ENCODE measurements around the gene MIS18A.
"Not testable (repeated sequence)": the region's sequence is repeated elsewhere in the genome, so short reads cannot be mapped to it uniquely, and the experiment has no call there.

Gene MIS18A

DNA sequence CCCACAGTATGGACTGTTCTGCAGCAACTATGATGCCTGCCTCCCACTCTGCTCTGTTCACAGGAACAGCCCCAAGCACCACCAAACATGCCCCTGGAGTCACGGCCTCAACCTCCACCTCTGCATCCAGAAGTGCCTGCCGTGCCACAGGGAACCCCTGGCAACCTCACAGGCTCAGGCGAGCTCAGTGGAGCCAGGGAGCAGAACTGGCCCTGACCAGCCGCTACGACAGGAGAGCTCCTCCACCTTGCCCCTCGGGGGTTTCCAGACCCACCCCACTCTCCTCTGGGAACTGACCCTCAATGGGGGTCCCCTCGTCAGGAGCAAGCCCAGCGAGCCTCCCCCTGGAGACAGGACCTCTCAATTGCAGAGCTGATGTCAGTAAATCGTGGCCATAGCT lies 32.8 kb upstream of the MIS18A start:
- H3K4me1 Mint-ChIP-seq: no peaks in the 10 kb centered on the region
- DNase-seq (ENCODE audit: low spot score in 2 of 2) (no peak), ATAC-seq (no peak)
- peak overlapping the region; percentile 26 for H3K27ac Mint-ChIP-seq
- no peaks in the 10 kb centered on the region for H3K9me3 Mint-ChIP-seq
- no peak overlapping the region for H3K4me3 Mint-ChIP-seq
- peaks cover 61% of the 10 kb centered on the region for H3K36me3 Mint-ChIP-seq

DNA sequence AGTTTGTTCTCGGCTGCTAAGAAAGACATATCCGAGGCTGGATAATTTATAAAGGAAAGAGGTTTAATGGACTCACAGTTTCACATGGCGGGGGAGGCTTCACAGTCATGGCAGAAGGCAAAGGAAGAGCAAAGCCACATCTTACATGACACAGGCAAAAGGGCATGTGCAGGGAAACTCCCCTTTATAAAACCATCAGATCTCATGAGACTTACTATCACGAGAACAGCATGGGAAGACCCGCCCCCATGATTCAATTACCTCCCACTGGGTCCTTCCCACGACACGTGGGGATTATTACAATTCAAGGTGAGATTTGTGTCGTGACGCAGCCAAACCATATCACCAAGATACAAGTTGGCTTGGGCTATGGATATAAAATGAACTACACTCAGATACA lies 32.1 kb upstream of the MIS18A start:
- not testable (repeated sequence) for H3K4me1 Mint-ChIP-seq; H3K27ac Mint-ChIP-seq; H3K4me3 Mint-ChIP-seq; H3K9me3 Mint-ChIP-seq; DNase-seq (ENCODE audit: low spot score in 2 of 2); ATAC-seq
- peaks cover 54% of the 10 kb centered on the region for H3K36me3 Mint-ChIP-seq

DNA sequence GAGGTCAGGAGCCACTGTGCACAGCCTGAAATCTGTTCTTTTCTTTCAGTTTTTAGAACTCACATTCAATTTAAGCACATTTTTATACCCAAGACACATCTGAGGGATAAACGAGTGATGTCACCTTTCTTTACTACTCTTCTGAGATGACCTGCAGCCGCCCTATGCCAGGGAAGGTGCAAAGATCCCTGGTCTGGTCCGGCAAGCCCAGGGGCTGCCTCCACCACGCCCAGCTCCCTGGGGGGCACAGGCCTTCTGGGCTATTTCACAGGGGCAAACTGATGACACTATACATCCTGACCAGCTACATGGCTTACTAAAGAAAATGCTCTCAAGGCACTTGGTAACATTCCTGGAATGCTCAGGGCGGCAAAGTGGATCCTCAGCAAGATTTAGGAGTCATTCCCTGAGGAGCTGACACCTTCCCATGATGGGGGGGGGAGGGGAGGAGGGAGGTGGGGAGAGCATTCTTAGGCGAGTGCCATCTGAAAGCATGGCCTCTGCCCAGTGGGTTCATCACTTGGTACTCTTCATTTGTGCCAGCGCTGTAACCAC lies 31.1 kb upstream of the MIS18A start:
- no peaks in the 10 kb centered on the region for H3K4me1 Mint-ChIP-seq
- no peak overlapping the region for H3K27ac Mint-ChIP-seq
- H3K4me3 Mint-ChIP-seq: no peak overlapping the region
- no peaks in the 10 kb centered on the region for H3K9me3 Mint-ChIP-seq
- H3K36me3 Mint-ChIP-seq: peaks cover 47% of the 10 kb centered on the region
- ATAC-seq (no peak), DNase-seq (ENCODE audit: low spot score in 2 of 2) (no peak)

DNA sequence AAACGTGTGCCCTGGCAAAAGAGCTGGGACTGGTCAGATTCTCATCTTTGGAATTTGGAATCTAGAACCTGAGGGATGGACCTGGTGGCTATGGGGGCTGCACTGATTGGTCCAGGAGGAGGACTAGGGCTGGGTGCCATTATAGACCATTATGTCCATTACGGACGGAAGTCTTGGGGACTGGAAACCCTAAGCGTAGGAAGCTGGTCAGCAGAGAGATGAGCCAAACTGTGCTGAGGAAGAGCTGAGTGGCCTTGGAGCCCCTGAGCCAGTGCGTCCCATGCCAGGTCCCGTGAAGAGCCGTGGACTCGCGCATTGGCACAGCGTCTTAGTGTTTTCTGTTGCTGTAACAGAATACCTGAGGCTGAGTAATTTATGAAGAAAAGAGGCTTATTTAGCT lies 29.8 kb upstream of the MIS18A start:
- Mint-ChIP-seq H3K27ac (no peak overlapping the region), H3K9me3 (no peaks in the 10 kb centered on the region), H3K4me1 (no peaks in the 10 kb centered on the region), H3K36me3 (peaks cover 34% of the 10 kb centered on the region), H3K4me3 (no peak overlapping the region)
- DNase-seq (ENCODE audit: low spot score in 2 of 2) (no peak), ATAC-seq (no peak)

DNA sequence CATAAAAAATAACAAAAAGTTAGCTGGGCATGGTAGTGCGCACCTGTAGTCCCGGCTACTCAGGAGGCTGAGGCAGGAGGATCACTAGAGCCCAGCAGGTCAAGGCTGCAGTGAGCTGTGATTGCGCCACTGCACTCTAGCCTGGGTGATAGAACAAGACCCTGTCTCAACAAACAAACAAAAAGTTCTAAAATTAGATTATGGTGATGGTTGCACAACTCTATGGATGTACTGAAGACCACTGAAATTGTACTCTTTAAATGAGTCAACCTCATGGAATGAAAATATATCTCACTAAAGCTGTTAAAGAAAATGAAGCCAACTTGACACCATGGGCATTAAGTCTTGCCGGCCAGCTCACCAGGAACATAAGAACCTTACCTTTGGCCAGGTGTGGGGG lies 28.9 kb upstream of the MIS18A start:
- Mint-ChIP-seq H3K27ac (no peak overlapping the region), H3K4me1 (no peaks in the 10 kb centered on the region), H3K36me3 (peaks cover 26% of the 10 kb centered on the region), H3K9me3 (no peaks in the 10 kb centered on the region), H3K4me3 (no peak overlapping the region)
- ATAC-seq (no peak), DNase-seq (ENCODE audit: low spot score in 2 of 2) (no peak)

DNA sequence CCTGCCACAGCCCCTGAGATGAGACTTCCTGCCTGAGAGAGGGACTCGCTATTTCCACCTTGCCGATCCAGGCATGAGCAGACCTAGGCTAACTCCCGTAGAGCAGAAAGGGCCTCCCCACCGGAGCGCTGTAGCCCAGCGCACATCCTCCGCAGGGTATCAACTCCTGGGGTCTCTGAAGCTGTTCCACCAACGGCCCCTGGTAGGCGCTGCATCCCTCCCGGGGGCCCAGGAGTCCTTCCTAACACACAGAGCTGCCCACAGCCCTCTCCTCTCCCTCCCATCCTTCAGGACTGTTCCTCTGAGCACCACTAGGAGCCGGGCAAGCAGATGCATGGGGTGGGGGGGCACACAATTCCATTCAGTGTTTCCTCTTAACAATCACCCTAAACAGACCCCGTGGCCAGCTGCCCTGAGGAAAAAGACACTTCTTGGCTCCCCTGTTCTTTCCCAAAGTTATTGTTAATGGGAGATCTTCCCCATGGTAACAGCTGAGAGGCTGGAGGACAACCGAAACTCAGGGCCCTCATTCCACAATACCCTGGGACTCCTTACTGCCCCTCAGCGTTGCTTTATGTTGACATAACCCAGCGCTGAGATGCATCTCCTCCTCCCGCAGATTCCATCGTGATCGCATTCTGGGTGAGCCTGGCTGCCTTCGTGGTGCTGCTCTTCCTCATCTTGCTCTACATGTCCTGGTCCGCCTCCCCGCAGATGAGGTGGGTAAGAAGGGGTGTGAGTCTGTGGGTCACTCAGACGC lies 27.4 kb upstream of the MIS18A start:
- DNase-seq (ENCODE audit: low spot score in 2 of 2) (no peak), ATAC-seq (no peak)
- Mint-ChIP-seq H3K9me3 (no peaks in the 10 kb centered on the region), H3K4me1 (no peaks in the 10 kb centered on the region), H3K36me3 (peaks cover 15% of the 10 kb centered on the region), H3K4me3 (no peak overlapping the region), H3K27ac (peak overlapping the region; percentile 65)

DNA sequence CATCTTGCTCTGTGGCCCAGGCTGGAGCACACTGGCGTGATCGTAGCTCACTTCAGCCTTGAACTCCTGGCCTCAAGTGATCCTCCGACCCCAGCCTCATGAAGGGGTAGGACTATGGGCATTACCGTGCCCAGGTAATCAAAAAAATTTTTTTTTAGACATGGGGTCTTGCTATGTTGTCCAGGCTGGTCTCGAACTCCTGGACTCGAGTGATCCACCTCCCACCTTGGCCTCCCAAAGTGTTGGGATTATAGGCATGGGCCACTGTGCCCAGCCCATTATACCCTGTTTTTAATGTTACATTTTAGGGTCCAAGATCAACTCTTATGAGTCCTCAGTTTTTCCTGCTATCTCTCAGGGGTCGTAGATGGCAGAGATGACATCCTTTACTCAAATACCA lies 26.1 kb upstream of the MIS18A start:
- Mint-ChIP-seq H3K9me3 (no peaks in the 10 kb centered on the region), H3K27ac (no peak overlapping the region), H3K4me1 (no peaks in the 10 kb centered on the region), H3K36me3 (peaks cover 12% of the 10 kb centered on the region), H3K4me3 (no peak overlapping the region)
- no peak for DNase-seq (ENCODE audit: low spot score in 2 of 2)
- no peak for ATAC-seq

DNA sequence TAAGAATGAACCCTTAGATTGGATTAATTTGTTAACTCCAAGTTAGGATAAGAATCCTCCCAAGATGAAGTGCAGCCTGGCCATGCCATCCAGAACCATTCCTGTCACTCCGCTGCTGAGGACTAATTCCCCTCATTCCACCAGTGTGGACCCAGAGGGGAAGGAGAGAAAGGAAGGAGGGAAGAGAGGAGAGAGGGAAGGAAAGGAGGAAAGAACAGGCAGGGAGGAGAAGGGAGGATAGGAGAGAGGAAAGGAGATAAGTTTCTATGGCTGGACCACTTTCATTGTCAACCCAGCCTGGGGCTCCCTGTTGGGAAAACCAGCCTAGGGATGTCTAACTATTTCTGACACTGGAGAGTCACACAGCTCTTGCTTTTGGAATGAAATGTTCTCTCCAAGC lies 24.5 kb upstream of the MIS18A start:
- Mint-ChIP-seq H3K36me3 (peaks cover 5% of the 10 kb centered on the region), H3K4me1 (no peaks in the 10 kb centered on the region), H3K27ac (no peak overlapping the region), H3K4me3 (no peak overlapping the region), H3K9me3 (no peaks in the 10 kb centered on the region)
- no peak for DNase-seq (ENCODE audit: low spot score in 2 of 2)
- ATAC-seq: no peak

DNA sequence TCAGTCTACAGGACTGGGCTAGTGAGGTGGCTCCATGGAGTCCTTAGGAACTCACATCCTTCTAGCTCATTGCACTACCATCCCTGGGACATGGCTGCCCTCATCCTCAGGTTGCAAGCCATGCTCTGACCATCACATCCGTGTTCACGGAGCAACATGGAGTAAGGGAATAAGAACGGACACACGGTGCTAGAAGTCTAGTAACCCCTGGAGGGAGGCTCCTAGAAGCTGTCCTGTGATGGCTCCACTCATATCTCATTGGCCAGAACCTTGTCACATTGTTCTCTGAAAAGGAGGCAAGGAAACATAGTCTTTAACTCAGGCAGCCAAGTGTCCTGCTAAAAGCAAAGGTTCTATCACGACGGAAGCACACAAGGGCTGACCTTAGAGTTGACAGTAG lies 23.7 kb upstream of the MIS18A start:
- Mint-ChIP-seq H3K4me1 (no peaks in the 10 kb centered on the region), H3K36me3 (no peaks in the 10 kb centered on the region), H3K9me3 (no peaks in the 10 kb centered on the region), H3K27ac (no peak overlapping the region), H3K4me3 (no peak overlapping the region)
- no peak for ATAC-seq
- DNase-seq (ENCODE audit: low spot score in 2 of 2): no peak

DNA sequence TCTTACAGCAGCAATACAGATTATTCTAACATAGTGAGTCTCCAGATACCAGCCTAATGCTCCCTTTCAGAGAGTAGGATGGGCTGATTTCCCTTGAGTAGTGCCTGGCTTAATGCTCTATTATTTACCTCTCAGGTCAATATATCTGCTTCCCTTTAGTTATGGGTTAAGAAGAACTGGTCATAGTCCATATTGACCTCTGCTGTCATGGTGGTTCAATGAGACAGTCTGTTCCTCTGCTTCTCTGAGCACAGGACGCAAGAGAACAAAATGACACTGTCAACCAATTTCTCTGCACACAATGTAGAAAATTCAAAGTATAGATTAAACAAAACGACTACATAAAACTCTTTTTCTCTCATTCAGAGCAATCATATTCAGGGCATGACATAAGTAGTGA lies 22.7 kb upstream of the MIS18A start:
- no peak for ATAC-seq
- Mint-ChIP-seq H3K4me1 (no peaks in the 10 kb centered on the region), H3K27ac (no peak overlapping the region), H3K4me3 (no peak overlapping the region), H3K9me3 (no peaks in the 10 kb centered on the region), H3K36me3 (no peaks in the 10 kb centered on the region)
- no peak for DNase-seq (ENCODE audit: low spot score in 2 of 2)

DNA sequence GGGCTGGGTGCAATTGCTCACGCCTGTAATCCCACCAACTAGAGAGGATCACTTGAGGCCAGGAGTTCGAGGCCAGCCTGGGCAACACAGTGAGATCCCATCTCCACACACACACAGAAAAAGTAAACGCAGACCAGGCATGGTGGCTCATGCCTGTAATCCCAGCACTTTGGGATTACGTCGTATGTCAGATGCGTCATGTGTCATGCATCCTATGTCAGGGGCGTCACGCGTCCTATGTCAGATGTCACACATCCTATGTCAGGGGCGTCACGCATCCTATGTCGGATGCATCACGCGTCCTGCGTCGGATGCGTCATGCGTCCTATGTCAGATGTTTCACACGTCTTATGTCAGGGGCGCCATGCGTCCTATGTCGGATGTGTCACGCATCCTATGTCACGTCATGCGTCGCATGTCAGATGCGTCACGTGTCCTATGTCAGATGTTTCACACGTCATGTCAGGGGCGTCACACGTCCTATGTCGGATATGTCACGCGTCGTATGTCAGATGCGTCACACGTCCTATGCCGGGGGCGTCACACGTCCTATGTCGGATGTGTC lies 21.4 kb upstream of the MIS18A start:
- Mint-ChIP-seq H3K4me3 (no peak overlapping the region), H3K4me1 (no peaks in the 10 kb centered on the region), H3K9me3 (no peaks in the 10 kb centered on the region), H3K27ac (no peak overlapping the region), H3K36me3 (no peaks in the 10 kb centered on the region)
- DNase-seq (ENCODE audit: low spot score in 2 of 2): no peak
- no peak for ATAC-seq

DNA sequence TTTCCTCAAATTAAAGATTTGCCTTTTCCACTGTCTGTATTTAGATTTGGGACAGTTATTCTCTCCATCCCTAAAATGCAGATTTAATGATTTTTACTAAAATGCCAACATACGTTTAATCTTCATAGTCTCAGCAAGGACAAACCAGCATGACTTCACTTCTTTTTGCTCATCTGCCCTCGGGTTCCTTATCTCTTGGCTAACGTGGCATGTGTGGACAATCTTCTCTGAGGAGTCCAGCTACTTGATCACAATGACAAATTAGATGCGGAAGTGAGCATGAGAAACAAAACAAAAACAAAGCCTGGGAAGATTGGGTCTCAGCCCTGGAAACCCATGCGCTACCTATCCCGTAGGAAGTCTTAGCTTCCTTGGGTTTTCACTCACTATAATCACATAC lies 20.8 kb upstream of the MIS18A start:
- no peak for DNase-seq (ENCODE audit: low spot score in 2 of 2)
- H3K27ac Mint-ChIP-seq: no peak overlapping the region
- no peaks in the 10 kb centered on the region for H3K36me3 Mint-ChIP-seq
- no peaks in the 10 kb centered on the region for H3K9me3 Mint-ChIP-seq
- no peaks in the 10 kb centered on the region for H3K4me1 Mint-ChIP-seq
- no peak overlapping the region for H3K4me3 Mint-ChIP-seq
- ATAC-seq: no peak

DNA sequence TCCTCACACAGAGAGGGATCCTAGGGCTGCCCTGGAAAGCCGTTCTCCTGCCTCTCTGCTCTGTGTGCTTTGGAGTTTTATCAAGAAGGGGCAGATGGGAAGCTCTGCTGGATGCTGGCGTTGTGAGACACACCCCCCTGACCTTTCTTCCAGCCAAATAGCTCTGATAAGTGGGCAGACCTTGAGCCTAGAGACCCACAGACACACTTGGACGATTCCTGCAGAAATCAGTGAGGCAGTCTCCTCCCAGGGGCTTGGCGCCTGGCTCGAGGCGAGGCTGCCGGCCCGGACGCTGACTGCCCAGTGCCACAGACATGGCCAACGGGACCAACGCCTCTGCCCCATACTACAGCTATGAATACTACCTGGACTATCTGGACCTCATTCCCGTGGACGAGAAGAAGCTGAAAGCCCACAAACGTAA lies 19.8 kb upstream of the MIS18A start, which contains the start of gene MRAP:
Gene MRAP, plus strand, starts transcription at position 198 of the 424 bp plus-strand sequence. Its CDS starts 117 bp downstream, at position 315.
- Mint-ChIP-seq H3K9me3 (no peaks in the 10 kb centered on the region), H3K36me3 (no peaks in the 10 kb centered on the region)

DNA sequence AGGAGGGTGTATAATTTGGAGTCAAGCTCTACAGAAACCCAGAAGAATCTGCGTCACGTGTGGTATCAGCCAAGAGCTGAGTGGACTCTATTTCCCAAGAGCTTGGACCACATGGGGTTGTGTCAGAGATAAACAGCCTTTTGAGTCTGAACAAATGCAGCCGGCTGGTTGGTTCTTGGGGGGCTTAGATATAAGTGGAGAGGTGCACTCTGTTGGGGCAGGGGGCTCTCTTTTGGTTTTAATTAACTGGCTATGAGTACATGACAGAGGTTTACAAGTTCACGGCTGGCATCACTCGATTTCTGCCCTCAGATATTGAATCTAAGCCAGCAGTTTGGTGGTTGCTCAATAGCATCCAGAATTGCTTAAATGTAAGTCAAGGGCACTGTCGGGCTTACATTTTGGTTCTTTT lies 19.3 kb upstream of the MIS18A start:
- no peak for ATAC-seq
- Mint-ChIP-seq H3K27ac (no peak overlapping the region), H3K4me3 (no peak overlapping the region), H3K4me1 (no peaks in the 10 kb centered on the region), H3K36me3 (no peaks in the 10 kb centered on the region), H3K9me3 (no peaks in the 10 kb centered on the region)
- no peak for DNase-seq (ENCODE audit: low spot score in 2 of 2)

More for the DNA sequence above, 19.8 kb upstream of the MIS18A start, which contains the start of gene MRAP:
- DNase-seq (ENCODE audit: low spot score in 2 of 2) (no peak), ATAC-seq (no peak)
- Mint-ChIP-seq H3K27ac (no peak within 1 kb of the TSS), H3K4me1 (no peaks in the 10 kb centered on the region), H3K4me3 (no peak within 1 kb of the TSS)

DNA sequence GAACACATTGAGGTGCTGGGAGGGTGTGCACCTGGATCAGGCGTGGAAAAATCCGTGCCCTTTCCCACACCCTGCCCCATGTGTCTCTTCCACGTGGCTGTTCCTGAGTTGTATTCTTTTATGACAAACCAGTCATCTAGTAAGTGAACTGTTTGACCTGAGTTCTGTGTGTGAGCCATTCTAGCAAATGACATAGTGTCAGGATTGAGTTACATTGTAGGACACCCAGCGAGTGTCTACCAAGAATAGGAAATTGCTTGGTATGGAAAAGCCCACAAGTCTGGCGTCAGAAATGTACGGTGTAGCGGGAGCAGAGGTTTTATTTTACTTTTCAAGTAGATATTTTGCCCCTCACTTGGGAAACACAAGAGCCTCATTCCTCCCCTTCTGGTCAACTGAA lies 18.6 kb upstream of the MIS18A start:
- H3K36me3 Mint-ChIP-seq: no peaks in the 10 kb centered on the region
- H3K4me3 Mint-ChIP-seq: no peak overlapping the region
- H3K4me1 Mint-ChIP-seq: no peaks in the 10 kb centered on the region
- no peak for DNase-seq (ENCODE audit: low spot score in 2 of 2)
- no peak overlapping the region for H3K27ac Mint-ChIP-seq
- H3K9me3 Mint-ChIP-seq: no peaks in the 10 kb centered on the region
- no peak for ATAC-seq

DNA sequence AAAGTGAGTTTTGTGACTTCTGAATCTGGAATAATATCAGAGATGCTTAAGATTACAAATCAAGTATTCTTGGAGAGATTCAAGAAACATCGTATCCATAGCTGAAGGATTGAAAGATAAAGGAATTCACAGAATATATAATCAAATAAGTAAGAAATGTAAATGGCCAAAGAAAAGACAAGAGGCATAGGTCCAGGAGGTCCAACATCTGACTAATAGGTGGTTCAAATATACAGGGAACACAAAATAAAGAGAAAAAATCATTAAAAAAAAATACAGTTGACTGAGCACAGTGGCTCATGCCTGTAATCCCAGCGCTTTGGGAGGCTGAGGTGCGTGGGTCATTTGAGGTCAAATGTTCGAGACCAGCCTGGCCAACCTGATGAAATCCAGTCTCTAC lies 6.6 kb upstream of the MIS18A start:
- no peak for ATAC-seq
- Mint-ChIP-seq H3K4me3 (no peak overlapping the region), H3K36me3 (no peaks in the 10 kb centered on the region), H3K9me3 (no peaks in the 10 kb centered on the region), H3K4me1 (peaks cover 2% of the 10 kb centered on the region), H3K27ac (peak overlapping the region; percentile 88)
- DNase-seq (ENCODE audit: low spot score in 2 of 2): no peak

Measured in stimulated activated effector memory CD8-positive, alpha-beta T cell treated with anti-CD3 and anti-CD28 coated beads, Interleukin-12 subunit alpha, Interleukin-12 subunit beta, amount 100 ng/mL, for 72 hours (primary cell).